Caco-2 (cell line): ENCODE data around the gene CAMK1D. TPM values are rescaled to one million over a fixed set of nuclear protein-coding genes. Genes with fewer than 3 reads are reported as not detected.

Experiments
- BruUV-seq: library from RNA; stranded (reverse); fragments of 400-500 nt; replicated peaks from 2 replicates; lab custom pipeline; 2021; lab: Mats Ljungman, UMichigan
- CTCF ChIA-PET: fragments of 300-600 bp; sonication (Branson Sonifier 250); formaldehyde crosslinking; loops from one replicate; lab custom pipeline; 2022; ENCODE audit warnings: antibody characterized with exemption; lab: Charles Lee
- POLR2A ChIA-PET: fragments of 300-600 bp; sonication (Branson Sonifier 250); formaldehyde crosslinking; loops from one replicate; lab custom pipeline; 2022; ENCODE audit warnings: antibody characterized with exemption; lab: Charles Lee
- DNase-seq, 2 experiments: peaks; one replicate each; pipeline versions ENCODE4 v3.0.0 to v3.0.0-alpha.2; 2020 to 2022
- H3K27me3 ChIP-seq: replicated peaks from 2 replicates; pipeline ENCODE4 v1.6.0; 2011; ENCODE audit warnings: low read length; ENCODE audit not compliant: control insufficient read depth, insufficient read depth
- H3K36me3 ChIP-seq: 2 replicates; pipeline ENCODE4 v1.5.1; 2011; ENCODE audit warnings: low read length; ENCODE audit not compliant: control insufficient read depth, insufficient read depth
- H3K4me1 ChIP-seq: fragments of 250-450 bp; sonication (Bioruptor Pico); 2 replicates; pipeline ENCODE4 v1.5.1; 2020; ENCODE audit warnings: mild to moderate bottlenecking
- H3K4me3 ChIP-seq: 2 replicates; pipeline ENCODE4 v1.5.1; 2011; ENCODE audit warnings: low read depth, mild to moderate bottlenecking, control low read depth, low read length
- H3K9me3 ChIP-seq: fragments of 250-450 bp; sonication (Bioruptor Pico); 2 replicates; pipeline ENCODE4 v1.5.1; 2020; ENCODE audit warnings: mild to moderate bottlenecking, moderate library complexity
- H3K27ac Mint-ChIP-seq: one replicate; pipeline ENCODE4 v1.8.0; 2022; ENCODE audit warnings: mixed read lengths; ENCODE audit not compliant: unreplicated experiment
- H3K27me3 Mint-ChIP-seq: one replicate; pipeline ENCODE4 v1.8.0; 2022; ENCODE audit warnings: mixed read lengths; ENCODE audit not compliant: insufficient read depth, unreplicated experiment
- H3K36me3 Mint-ChIP-seq: one replicate; pipeline ENCODE4 v1.8.0; 2022; ENCODE audit warnings: mild to moderate bottlenecking, mixed read lengths; ENCODE audit not compliant: insufficient read depth, unreplicated experiment
- H3K4me1 Mint-ChIP-seq: one replicate; pipeline ENCODE4 v1.8.0; 2022; ENCODE audit warnings: low read depth, mixed read lengths; ENCODE audit not compliant: unreplicated experiment
- H3K4me3 Mint-ChIP-seq: one replicate; pipeline ENCODE4 v1.8.0; 2022; ENCODE audit warnings: mild to moderate bottlenecking, moderate library complexity, mixed read lengths; ENCODE audit not compliant: unreplicated experiment
- H3K9me3 Mint-ChIP-seq: one replicate; pipeline ENCODE4 v1.8.0; 2022; ENCODE audit warnings: mixed read lengths; ENCODE audit not compliant: unreplicated experiment
- intact Hi-C: fragments of 100-400 bp; cut with micrococcal nuclease; formaldehyde crosslinking; loops from one replicate; pipeline ENCODE4 v1.10.0; 2022; ENCODE audit not compliant: unreplicated experiment
- total RNA-seq: library from RNA; stranded (reverse); gene quantifications from 2 replicates; pipeline ENCODE4 v1.2.3, GENCODE V29; 2022
- TF ChIP-seq, protein P1 (sequence below), 2 experiments: fragments of 200-600 bp in 1 of 2; IDR thresholded peaks; 1 replicate in 1 of 2; 2 replicates in 1 of 2; pipeline versions ENCODE4 v1.5.1 to v1.8.0; 2011 to 2022; ENCODE audit warnings: antibody characterized with exemption in 1 of 2, control low read depth in 1 of 2, inconsistent platforms in 1 of 2, low read depth in 1 of 2, low read length in 1 of 2, mild to moderate bottlenecking in 1 of 2, moderate library complexity in 1 of 2; ENCODE audit not compliant: insufficient read depth in 1 of 2, severe bottlenecking in 1 of 2, unreplicated experiment in 1 of 2

Gene CAMK1D
- total RNA-seq, 1 experiment from 2014 or later: 10.9 TPM

DNA sequence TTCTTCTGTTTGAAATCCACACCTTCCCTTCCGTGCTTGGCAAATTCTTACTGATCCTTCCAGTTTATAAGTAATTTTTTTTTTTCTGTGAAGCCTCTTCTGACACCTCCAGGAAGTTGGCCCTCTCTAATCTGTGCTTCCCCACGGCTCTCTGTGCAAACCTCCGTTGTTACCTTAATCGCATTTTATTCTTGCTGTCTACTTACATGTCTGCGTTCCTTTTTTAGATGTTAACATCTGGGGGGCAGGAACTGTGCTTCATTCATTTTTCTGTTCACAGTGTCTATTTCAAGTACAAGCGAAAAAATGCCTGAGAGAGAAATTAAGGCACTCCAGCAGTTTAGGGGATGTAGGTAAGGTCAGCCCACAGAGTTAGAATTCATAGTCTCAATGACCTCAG lies 8.4 kb upstream of the CAMK1D start:
- intact Hi-C loops: no loop called here

DNA sequence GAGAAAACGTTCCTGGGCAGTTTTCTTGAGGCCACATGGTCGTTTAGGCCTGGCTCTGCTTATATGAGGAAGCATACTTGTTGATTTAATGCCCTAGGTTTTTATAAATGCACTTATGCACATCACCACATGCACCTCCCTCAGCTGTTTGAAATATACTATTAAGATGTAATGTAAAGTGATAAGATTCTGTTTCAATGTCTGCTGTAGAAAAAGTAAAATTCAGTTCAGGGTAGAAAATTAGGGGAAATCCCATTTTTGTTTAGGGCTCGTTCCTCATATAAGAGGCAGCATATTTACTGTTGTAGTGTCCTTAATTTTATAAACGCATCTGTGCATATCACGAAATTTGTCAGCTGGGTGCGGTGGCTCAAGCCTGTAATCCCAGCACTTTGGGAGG lies 7.8 kb upstream of the CAMK1D start:
- no peaks in the 10 kb centered on the region for H3K36me3 Mint-ChIP-seq
- no peak overlapping the region for H3K27ac Mint-ChIP-seq
- no peaks in the 10 kb centered on the region for H3K27me3 Mint-ChIP-seq
- peaks cover 13% of the 10 kb centered on the region for H3K4me1 Mint-ChIP-seq
- TF ChIP-seq, protein P1, sequence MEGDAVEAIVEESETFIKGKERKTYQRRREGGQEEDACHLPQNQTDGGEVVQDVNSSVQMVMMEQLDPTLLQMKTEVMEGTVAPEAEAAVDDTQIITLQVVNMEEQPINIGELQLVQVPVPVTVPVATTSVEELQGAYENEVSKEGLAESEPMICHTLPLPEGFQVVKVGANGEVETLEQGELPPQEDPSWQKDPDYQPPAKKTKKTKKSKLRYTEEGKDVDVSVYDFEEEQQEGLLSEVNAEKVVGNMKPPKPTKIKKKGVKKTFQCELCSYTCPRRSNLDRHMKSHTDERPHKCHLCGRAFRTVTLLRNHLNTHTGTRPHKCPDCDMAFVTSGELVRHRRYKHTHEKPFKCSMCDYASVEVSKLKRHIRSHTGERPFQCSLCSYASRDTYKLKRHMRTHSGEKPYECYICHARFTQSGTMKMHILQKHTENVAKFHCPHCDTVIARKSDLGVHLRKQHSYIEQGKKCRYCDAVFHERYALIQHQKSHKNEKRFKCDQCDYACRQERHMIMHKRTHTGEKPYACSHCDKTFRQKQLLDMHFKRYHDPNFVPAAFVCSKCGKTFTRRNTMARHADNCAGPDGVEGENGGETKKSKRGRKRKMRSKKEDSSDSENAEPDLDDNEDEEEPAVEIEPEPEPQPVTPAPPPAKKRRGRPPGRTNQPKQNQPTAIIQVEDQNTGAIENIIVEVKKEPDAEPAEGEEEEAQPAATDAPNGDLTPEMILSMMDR (IDR thresholded peaks at IDR 0.05; ENCODE audit: insufficient read depth in 1 of 2, low read depth in 1 of 2, low read length in 1 of 2, severe bottlenecking in 1 of 2, unreplicated experiment in 1 of 2): no peak
- POLR2A ChIA-PET: no interaction called here
- no peaks in the 10 kb centered on the region for H3K9me3 Mint-ChIP-seq
- no TSS peak for BruUV-seq
- CTCF ChIA-PET: no interaction called here
- Histone ChIP-seq H3K27me3 (no peaks in the 10 kb centered on the region), H3K4me3 (no peak overlapping the region), H3K36me3 (no peaks in the 10 kb centered on the region), H3K9me3 (no peaks in the 10 kb centered on the region), H3K4me1 (peaks cover 13% of the 10 kb centered on the region; the same call in 1 of the 2 replicates)
- intact Hi-C loops: no loop called here
- H3K4me3 Mint-ChIP-seq: no peak overlapping the region
- DNase-seq: no peak

More for the DNA sequence above, 8.4 kb upstream of the CAMK1D start:
- CTCF ChIA-PET: no interaction called here
- Mint-ChIP-seq H3K36me3 (no peaks in the 10 kb centered on the region), H3K27me3 (no peaks in the 10 kb centered on the region), H3K4me3 (no peak overlapping the region), H3K27ac (no peak overlapping the region), H3K9me3 (no peaks in the 10 kb centered on the region), H3K4me1 (peaks cover 13% of the 10 kb centered on the region)
- Histone ChIP-seq H3K4me1 (peaks cover 13% of the 10 kb centered on the region; the same call in 1 of the 2 replicates), H3K9me3 (no peaks in the 10 kb centered on the region), H3K4me3 (no peak overlapping the region), H3K36me3 (no peaks in the 10 kb centered on the region), H3K27me3 (no peaks in the 10 kb centered on the region)
- DNase-seq: no peak
- POLR2A ChIA-PET: no interaction called here
- TF ChIP-seq, protein P1 (IDR thresholded peaks at IDR 0.05; ENCODE audit: insufficient read depth in 1 of 2, low read depth in 1 of 2, low read length in 1 of 2, severe bottlenecking in 1 of 2, unreplicated experiment in 1 of 2): no peak
- no TSS peak for BruUV-seq

DNA sequence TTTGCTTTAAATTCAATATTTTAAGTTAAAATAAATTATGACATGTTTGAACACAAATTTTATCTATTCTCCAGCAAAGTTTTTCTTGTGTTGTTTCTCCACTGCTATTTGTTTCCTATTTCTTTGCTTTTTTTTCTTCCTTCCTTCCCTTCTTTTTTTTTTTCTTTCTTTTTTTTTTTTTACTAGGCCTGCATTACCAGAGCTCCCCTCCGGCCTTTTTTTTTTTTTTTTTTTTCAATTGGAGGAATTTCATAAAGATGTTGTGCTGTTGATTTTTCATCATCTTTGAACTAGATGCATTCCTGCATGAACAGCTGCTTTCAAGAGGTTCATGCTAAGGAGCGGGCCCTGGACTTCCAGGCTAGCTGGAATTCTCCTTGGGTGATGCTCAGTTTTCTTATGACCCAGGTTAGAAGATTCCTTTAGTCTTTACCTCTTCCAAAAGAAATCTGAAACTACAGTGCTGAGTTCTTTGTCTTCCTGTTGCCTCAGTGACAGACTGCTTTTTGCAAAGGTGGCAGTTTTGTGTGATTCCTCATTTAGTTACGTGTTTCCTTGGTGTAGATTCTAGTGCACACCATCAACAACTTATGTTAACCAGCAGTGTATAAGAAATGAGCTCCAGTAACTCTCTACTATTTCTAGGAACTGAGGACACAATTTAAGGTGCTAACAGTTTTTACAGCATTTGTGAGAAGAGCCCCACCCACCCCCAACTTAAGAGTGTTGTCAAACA lies 4.8 kb upstream of the CAMK1D start:
- Mint-ChIP-seq H3K9me3 (no peaks in the 10 kb centered on the region), H3K4me1 (peaks cover 6% of the 10 kb centered on the region), H3K27me3 (peaks cover 6% of the 10 kb centered on the region), H3K27ac (no peak overlapping the region), H3K4me3 (no peak overlapping the region), H3K36me3 (no peaks in the 10 kb centered on the region)
- TF ChIP-seq, protein P1 (IDR thresholded peaks at IDR 0.05; ENCODE audit: insufficient read depth in 1 of 2, low read depth in 1 of 2, low read length in 1 of 2, severe bottlenecking in 1 of 2, unreplicated experiment in 1 of 2): no peak
- H3K27me3 ChIP-seq: no peaks in the 10 kb centered on the region
- H3K9me3 ChIP-seq: no peaks in the 10 kb centered on the region
- H3K4me1 ChIP-seq: peaks cover 13% of the 10 kb centered on the region
- intact Hi-C loops: no loop called here
- no peak overlapping the region for H3K4me3 ChIP-seq
- BruUV-seq: no TSS peak
- no peak for DNase-seq
- no peaks in the 10 kb centered on the region for H3K36me3 ChIP-seq
- ChIA-PET POLR2A (interaction anchor here (0.6 kb wide), 1 partner anchor 934 kb away, joined by 6 read pairs; no protein-coding TSS in a partner anchor), CTCF (interaction anchor here (0.6 to 1.2 kb wide), 5 partner anchors 14 to 958 kb away, joined by 3 to 5 read pairs (median 3); no protein-coding TSS in a partner anchor)
